ENCODE measurements around the gene PLA2G2C.
"Not testable (repeated sequence)": the region's sequence is repeated elsewhere in the genome, so short reads cannot be mapped to it uniquely, and the experiment has no call there.

The PLA2G2C gene

GRCh38 chr1:20185834-20186782 lies at the start of gene PLA2G2C, which contains the start of gene UBXN10:
Gene PLA2G2C, minus strand, starts transcription at chr1:20186518. Its CDS starts 9,155 bp downstream, at chr1:20177363.
Gene UBXN10, plus strand, starts transcription at chr1:20186096. Its CDS starts 4,466 bp downstream, at chr1:20190562.
- peak in 1 of 2 donors; percentile 16 for DNase-seq

- no peak for DNase-seq
Measured at GRCh38 chr1:20234788-20235535, 48.6 kb upstream of the PLA2G2C start.

- peak; percentile 26 to 31 for DNase-seq
Measured at GRCh38 chr1:20233866-20234265, 47.5 kb upstream of the PLA2G2C start.

- DNase-seq, result no peak
Measured at GRCh38 chr1:20233394-20233793, 47.1 kb upstream of the PLA2G2C start.

- DNase-seq, result not testable (repeated sequence)
Measured at GRCh38 chr1:20232564-20232963, 46.2 kb upstream of the PLA2G2C start.

GRCh38 chr1:20229171-20229570 lies 42.9 kb upstream of the PLA2G2C start:
- no peak for DNase-seq

- no peak for DNase-seq
Measured at GRCh38 chr1:20228314-20228825, 42.1 kb upstream of the PLA2G2C start.

GRCh38 chr1:20227704-20228103 lies 41.4 kb upstream of the PLA2G2C start:
- DNase-seq, result no peak

GRCh38 chr1:20224546-20224945 lies 38.2 kb upstream of the PLA2G2C start:
- peak in 1 of 2 donors; percentile 26 for DNase-seq

- no peak for DNase-seq
Measured at GRCh38 chr1:20223551-20224419, 37.5 kb upstream of the PLA2G2C start.

GRCh38 chr1:20223106-20223505 lies 36.8 kb upstream of the PLA2G2C start:
- no peak for DNase-seq

GRCh38 chr1:20220036-20220435 lies 33.7 kb upstream of the PLA2G2C start:
- DNase-seq, result peak in 1 of 2 donors; percentile 34

GRCh38 chr1:20219053-20219452 lies 32.7 kb upstream of the PLA2G2C start:
- not testable (repeated sequence) for DNase-seq

- no peak for DNase-seq
Measured at GRCh38 chr1:20216574-20216973, 30.3 kb upstream of the PLA2G2C start.

GRCh38 chr1:20215716-20216115 lies 29.4 kb upstream of the PLA2G2C start:
- no peak for DNase-seq

- peak in 1 of 2 donors; percentile 25 for DNase-seq
Measured at GRCh38 chr1:20212685-20213331, 26.5 kb upstream of the PLA2G2C start.

GRCh38 chr1:20212085-20212684 lies 25.9 kb upstream of the PLA2G2C start:
- no peak for DNase-seq

GRCh38 chr1:20211511-20211931 lies 25.2 kb upstream of the PLA2G2C start:
- DNase-seq, result no peak

- DNase-seq, result no peak
Measured at GRCh38 chr1:20210736-20211460, 24.6 kb upstream of the PLA2G2C start.

GRCh38 chr1:20209471-20209870 lies 23.2 kb upstream of the PLA2G2C start:
- no peak for DNase-seq

GRCh38 chr1:20207546-20207945 lies 21.2 kb upstream of the PLA2G2C start:
- DNase-seq, result no peak
